Measurements from ENCODE around the gene REEP1.

DNA sequence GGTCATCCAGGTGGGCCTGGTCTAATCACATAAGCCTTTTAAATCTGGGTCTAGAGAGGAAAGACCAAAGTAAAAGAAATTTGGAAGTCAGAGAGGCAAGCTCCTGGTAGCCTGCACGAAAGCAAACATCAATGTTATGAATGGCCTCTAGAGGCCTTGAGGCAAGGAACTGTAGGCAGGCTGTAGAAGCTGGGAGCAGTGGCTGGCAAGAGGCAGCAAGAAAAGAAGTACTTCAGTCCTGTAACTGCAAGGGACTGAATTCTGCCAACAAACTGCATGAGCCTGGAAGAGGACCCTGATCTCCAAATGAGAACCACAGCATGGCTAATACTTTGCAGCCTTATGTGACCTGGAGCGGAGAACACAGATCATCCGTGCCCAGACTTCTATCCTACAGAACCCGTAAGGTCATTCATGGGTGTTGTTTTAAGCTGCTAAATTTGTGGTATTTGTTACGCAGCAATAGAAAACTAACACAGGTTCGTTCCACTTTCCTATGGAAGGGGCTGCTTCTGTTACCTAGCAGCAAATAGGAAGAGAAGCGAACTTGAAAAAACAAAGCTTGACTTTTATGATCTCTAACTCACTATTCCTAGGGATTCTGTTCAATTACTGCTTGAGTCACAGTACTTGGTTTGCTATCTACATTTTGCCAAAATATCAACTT is 143.4 kb downstream of the REEP1 start:
- no peak for TF ChIP-seq POLR2AphosphoS5 (IDR thresholded peaks at IDR 0.05)
- TF ChIP-seq, protein P1, sequence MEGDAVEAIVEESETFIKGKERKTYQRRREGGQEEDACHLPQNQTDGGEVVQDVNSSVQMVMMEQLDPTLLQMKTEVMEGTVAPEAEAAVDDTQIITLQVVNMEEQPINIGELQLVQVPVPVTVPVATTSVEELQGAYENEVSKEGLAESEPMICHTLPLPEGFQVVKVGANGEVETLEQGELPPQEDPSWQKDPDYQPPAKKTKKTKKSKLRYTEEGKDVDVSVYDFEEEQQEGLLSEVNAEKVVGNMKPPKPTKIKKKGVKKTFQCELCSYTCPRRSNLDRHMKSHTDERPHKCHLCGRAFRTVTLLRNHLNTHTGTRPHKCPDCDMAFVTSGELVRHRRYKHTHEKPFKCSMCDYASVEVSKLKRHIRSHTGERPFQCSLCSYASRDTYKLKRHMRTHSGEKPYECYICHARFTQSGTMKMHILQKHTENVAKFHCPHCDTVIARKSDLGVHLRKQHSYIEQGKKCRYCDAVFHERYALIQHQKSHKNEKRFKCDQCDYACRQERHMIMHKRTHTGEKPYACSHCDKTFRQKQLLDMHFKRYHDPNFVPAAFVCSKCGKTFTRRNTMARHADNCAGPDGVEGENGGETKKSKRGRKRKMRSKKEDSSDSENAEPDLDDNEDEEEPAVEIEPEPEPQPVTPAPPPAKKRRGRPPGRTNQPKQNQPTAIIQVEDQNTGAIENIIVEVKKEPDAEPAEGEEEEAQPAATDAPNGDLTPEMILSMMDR (IDR thresholded peaks at IDR 0.05): no peak
- no peak for TF ChIP-seq POLR2A (IDR thresholded peaks at IDR 0.05)
